NCI-H345 treated with DMSO at 0.1 percent for 48 hours (cell line): ENCODE data around the gene VASN.
A peak's percentile ranks its signal among the peaks of the same experiment; 100 is the strongest.

Experiments used
- DNase-seq: peaks from one replicate; lab custom pipeline; 2025; ENCODE audit not compliant: unreplicated experiment; lab: John Stamatoyannopoulos, UW

Gene VASN

DNA sequence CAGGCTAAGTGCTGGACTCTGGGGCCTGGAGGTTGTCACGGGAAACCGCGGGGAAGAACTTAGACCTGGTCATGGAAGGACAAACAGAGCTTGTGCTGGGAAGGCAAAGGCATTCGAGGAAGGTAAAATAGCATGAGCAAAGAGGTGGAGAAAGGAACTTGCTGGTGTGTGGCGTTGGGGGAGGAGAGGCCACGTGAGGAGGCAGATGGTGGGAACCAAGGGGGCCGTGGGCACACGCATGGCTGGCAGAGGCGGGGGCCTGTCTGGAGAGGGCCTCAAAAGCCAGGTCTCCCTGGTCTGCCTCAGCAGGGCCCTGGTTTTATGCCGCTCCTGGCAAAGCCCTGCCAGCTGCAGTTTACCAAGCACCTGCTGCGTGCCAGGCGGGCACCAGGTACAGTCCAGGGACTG is 29.4 kb downstream of the VASN start:
- DNase-seq: no peak

DNA sequence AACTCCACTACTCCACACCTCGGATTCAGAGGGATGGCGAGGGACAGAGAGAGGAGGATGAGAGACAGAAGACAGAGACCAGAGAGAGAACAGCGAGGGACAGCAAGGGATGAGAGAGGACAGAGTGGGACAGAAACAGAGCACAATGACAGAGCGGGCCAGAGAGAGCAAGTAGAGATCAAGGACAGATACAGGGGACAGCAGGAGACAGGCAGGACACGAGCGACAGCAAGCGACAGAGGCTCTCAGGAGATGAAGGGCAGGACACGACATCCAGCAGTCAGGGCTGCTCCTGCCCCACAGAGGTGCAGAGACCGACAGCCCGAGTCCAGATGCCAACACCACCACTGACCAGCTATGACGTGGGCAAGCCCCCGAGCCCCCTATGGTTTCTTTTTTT is 29.9 kb downstream of the VASN start:
- DNase-seq: no peak

DNA sequence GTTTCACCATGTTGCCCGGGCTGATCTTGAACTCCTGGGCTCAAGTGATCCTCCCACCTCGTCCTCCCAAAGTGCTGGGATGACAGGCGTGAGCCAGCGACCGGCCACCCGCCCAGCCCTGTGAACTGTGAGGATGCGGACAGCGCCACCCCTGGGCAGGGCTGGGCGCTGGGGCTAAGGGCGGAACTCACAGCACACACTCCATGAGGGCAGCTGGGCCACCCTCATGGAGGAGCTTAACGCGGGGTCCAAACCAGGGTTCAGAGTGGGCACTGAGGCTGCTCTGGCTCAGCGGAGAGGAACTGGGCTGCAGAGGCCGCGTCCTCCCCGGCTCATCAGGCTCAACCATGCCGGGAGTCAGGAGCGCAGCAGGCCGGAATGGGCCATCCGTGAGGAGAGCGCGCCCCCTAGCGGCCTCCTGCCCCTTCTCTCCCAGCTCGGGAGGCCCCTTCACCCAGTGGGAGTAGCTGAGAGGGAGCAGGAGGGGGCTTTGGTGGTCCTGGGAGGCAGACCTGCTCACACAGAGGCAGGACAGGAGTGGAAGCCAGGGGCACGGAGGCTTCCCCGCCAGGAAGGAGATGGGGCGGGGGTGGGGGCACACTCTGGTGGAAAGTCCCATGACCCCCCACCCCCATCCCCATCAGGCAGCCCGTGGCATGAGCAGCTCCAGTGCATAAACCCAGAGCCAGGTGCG is 30.9 kb downstream of the VASN start:
- peak; percentile 18 for DNase-seq

DNA sequence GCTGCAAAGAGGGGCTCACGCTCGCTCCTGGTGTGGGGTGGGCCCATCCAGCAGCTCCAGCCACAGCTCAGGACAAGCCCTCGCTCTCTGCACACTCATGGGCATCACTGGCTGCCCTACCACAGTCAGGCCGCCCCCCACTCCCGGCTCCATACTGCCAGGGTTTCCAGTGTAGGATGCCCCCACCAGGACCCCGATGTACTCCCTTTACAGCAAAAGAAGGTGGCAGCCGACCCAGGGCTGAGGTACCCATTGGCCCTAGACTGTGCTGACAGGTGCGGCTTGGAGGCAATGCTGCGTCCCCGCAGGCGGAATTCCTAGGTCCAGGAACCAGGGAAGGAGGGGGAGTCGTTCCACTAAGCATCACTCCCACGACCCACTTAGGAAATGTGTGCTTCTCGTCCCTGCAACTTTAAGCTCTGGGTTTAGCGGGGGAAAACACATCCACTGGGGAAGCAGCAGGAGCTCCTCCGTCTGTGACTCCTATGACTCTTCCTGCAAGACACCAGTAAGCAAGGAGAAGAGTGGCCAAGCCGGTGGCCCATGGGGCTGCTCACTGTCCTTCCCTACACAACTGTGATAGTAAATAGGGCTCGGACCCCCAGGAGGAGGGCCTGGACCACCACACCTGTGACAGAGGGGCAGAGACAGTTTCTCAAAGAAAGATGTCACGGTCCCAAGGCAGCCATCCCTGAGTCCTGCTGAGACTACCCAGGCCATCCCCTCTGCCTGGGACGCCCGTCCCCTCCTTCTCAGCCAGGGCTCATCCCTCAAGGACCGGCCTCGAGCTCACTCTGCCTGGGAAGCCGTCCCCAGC is 31.7 kb downstream of the VASN start:
- no peak for DNase-seq

DNA sequence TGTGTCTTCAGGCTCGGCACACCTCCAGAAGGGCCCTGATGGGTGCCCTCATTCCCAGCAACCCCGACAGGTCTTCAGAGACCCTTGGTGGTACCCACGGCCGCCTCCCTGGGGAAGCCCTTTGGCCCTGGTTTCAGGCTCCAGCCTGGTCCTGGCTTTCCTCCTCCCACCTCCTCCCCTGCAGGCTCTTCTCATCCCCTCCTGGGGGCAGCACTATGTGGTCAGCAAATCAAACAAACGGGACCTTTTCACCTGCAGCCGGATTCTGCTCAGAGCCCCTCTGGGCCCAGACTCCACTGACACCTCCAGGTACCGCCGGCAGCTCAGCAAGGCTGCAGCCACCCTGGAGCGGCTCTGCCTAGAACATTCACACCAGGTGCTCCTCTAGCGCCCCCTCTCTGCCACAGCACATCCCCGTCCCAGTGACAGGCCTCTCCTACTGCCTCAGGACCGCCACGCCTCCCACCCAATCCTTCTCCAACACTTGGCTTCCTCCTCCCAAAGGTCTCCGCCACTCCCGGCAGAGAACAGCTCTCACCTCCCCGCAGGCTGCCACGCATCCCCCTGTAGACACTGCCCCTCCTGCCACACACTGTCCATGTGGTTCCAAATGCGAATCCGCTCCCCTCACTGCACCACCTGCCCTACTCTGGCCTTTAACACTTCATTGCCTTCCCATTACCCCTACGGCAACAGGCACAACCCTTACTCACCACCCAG is 32.8 kb downstream of the VASN start:
- no peak for DNase-seq

DNA sequence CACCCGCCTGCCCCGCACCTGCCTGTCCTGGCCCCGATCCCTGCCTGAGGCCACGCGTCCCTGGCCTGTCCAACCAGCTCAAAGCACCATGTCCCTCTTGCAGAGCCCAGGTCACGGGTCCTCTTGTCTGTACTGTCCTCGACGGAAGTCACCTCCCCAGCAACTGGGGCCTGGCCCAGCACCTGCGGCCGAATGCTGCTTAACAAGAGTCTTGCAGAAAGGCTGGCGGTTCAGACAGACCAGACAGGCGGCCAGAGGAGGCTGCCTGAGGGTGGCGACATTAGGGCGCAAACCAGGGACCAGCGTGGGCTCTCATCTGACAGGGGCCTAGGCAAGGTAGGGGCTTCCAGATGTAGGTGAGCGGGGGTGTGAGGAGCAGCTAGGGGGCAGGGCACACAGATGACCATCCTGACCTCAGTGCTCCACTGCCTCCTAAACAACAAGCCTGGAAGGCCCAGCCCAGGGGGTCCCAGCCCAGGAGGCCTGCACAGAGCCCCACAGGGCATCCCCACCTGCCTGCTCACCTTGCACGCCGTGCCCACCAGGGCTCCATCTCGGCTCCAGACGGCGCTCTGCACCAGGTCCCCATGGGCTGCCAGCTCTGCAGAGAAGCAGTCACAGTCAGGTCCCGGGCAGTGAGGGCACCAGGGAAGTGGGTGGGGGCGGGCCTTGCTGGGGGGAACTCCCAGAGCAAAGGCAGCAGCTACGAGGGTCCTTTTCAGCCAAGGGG is 33.5 kb downstream of the VASN start:
- no peak for DNase-seq

DNA sequence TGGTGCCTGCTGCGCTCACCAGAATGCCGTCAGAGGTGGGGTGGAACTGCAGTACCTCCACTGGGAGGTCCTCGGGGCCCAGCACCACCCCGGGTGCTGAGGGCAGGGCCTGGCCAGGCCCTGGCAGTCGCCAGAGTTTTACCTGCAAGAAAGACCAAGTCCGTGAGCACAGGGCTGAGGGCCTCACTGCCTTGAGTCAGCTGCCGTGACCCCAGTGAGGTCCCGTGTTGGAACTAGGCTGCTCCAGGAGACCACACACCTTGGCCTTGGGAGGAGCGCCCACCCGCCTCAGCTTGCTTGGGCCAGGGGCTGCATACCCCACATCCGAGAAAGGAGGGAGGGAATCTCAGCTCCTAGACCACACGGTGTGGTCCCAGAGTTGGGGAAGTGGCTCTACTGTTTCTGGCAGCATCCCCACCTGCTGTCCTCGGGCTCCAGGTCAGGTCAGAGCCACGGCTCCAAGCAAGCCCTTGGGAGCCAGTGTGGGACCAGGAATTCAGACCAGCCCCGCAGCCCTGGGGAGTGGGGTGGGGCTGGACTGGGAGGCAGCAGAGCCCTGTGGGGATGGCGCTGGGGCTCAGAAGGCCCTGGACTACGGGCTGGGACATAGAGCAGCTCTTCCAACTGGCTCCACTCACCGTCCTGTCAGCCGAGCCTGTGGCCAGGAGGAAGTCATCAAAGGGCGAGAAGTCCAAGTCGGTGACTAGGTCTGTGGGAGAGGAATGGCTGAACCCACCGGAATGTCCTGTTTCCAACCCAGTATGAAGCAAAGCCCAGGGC is 36.1 kb downstream of the VASN start:
- DNase-seq: no peak

DNA sequence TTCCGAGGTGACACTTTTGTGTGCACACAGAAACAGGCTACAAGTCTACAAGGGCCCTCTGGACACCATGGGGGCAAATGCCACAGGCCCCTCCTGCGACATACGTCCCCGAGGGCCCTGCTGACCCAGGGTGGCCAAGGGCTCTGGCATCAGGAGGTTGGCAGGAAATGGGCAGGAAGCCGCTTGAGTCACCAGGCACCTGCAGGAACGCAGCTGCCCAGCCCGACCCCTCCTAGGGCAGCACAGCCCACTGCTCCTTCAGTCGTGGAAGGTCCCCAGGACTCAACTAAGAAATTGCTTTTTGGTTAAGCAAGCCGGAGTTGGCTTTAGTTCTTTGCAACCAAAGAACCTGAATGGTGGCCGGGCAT is 36.7 kb downstream of the VASN start:
- DNase-seq: no peak

DNA sequence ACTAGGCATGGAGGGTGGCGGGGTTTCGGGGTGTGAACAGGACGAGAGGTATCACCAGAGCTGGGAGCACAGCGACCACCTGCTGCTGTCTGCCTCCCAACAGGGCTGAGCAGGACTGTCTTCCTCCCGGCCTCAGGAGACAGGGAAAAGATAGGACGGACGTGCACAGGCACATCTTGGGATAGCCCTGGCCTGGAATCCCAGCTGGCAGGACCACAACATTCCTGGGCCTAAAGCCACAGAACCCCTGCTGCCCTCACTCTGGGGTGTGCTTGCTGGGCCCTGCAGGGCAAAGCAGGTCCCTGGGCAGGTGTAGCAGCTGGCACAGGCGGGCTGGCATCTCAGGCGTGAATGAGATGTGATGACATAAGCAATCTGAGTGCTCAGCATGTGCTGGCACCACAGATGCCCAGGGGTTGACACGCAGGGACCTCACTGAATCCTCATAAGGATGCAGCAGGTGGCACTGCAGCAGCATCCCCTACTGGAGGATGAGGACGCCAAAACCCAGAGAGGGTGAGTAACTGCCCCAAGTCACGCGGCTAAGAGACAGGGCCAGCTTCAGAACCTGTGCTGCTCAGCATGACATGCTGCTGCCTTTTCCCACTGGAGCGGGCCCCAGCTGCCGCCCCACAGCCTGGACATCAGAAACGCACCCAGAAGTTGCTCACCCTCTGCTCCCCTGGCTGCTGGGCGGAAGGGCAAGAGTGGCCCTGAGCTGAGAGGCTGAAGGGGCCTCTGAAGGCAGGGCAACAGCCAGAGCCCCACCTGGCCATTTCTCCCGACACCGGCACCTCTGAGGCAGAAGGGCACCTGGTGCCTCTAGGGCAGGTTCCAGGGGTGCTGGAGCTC is 37.7 kb downstream of the VASN start:
- DNase-seq: no peak

DNA sequence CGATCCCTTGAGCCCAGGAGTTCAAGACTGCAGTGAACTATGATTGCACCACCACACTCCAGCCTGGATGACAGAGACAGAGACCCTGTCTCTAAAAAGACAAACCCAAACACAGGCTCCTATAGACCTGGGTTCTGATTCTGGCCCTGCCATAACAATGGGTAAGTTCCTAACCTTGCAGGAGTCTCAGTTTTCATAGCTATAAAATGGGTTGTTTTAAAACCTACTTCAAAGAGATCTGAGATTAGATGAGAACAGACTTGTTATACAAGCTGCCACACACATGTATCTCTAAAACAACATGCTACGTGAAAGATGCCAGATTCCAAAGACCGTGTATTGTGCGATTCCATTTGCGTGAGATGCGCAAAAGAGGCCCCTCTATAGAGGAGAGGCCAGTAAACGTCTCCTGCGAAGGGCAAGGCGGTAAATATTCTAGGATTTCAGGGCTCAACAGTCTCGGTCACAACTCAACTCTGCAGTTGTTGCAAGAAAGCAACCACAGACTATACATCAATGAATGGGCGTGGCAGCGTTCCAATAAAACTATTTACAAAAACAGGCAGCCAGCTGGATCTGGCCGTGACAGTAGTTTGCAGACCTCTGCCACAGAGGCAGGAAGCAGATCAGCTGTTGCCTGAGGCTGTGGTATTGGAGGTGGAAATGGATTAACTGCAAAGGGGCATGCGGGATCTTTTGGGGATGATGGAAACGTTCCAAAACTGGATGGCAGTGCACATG is 38.9 kb downstream of the VASN start:
- DNase-seq: peak; percentile 43

DNA sequence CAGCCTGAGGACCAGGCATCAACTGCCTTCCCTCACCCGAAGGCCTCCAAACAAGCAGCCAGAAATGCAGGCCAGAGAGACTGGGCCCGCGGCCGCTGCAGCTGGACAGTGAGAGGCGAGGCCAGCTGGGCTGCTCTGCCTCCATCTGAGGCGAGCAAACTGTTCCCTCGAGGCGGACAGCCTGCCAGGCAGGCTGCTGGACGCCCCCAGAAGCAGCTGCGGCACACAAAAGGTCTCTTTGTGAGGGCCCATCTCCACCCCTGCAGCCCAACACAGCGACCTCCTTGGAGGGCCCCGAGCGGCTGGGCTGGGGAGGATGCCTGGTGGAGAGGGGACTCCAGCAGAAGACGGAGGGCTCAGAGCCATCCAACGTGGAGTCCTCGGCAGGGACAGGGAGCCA is 40.0 kb downstream of the VASN start:
- DNase-seq: no peak

DNA sequence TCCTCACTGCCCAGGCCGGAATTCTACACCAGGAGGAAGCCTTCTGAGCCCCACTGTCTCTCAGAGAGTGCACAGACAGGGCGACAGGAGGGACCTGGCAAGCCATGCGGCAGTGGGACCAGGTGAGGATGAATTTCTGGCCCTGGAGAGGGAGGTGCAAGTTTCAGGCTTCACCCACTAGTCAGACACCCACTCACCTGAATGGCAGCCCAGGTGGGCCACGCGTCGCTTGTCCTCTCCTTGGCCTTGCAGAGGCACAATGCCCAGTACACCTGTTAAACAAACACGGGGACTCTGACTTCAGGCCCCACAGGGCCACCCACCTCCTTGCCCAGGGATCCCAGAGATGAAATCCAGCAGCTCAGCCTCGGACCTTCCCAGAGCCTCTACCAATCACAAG is 40.5 kb downstream of the VASN start:
- no peak for DNase-seq

DNA sequence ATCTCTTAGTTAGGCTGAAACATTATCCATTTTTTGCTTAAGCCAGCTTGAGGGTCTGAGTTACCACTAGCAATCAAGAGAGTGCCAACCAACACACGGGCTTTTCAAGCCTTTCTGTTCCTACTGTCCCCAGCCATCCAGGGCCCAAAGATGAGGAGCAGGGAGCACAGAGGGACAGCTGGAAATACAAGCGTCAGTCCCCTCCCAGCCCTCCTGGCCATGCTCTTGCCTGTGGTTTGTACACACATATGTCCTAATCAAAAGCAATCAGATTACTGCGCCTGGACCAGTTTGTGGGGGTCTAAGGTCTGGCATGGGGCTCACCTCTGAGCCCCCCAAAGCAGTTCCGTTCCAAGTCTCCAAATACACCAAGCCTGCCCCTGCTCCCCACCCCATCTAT is 41.2 kb downstream of the VASN start:
- no peak for DNase-seq

DNA sequence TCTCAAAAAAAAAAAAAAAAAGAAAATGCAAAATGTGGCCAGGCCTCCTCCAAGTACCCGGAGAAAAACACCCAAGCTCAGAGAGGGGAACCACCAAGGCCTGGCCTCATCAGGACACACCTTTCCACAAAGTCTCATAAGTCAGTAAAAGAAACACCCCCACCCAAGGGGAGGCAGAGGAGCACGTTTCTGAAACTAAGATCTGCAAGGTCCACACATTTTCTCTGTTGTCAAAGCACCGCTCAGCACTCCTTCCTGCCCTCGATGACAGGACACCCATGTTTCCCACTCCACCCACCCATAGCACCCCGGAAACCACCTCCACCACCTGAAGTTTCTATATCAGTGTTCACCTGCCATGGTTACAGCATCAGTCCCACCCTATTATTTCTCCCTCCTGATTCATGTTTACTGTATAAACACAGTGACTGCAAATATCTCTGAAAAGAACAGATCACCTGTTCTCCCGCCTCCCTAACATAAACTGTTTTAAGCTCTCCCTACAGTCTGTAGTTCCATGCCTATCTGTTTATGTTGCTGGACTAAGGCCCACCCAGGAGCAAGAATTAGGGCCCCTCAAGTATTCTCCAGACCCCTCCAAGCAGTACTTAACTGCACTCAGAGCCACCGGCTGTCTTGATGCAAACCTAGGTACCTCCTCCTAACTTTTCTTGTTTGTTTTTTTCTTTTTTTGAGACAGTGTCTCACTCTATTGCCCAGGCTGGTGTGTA is 42.7 kb downstream of the VASN start:
- no peak for DNase-seq

DNA sequence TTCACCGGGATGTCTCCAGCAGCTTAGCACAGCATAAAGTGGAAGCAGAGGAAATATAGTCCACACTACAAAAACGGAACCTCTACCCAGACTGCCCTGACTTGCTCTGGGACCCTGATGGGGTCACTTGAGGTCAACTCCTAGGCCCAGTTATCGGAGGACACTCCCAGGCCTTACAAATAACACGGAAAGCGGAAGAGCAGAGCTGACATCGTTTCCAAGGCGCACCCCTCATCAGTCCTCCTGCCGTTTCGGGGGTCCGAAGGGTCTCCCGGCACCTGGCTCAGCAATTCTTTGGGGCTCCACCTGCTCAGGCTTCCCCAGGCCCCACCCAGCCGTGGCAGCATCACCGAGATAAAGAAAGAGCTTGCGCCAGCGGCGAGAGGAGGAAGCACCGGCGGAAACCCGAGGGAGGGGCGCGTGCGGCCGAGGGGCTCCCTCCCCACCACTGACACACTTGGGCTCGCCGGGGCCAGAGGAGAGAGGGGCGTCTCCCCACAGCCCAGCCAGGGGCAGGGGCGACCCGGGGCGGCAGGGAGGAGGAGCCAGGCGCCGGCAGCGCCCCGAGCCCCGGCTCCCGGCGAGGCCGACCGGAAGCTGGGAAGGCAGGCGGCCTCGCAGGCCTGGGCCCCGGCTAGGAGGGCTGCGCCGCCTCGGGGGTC is 44.0 kb downstream of the VASN start:
- DNase-seq: no peak

DNA sequence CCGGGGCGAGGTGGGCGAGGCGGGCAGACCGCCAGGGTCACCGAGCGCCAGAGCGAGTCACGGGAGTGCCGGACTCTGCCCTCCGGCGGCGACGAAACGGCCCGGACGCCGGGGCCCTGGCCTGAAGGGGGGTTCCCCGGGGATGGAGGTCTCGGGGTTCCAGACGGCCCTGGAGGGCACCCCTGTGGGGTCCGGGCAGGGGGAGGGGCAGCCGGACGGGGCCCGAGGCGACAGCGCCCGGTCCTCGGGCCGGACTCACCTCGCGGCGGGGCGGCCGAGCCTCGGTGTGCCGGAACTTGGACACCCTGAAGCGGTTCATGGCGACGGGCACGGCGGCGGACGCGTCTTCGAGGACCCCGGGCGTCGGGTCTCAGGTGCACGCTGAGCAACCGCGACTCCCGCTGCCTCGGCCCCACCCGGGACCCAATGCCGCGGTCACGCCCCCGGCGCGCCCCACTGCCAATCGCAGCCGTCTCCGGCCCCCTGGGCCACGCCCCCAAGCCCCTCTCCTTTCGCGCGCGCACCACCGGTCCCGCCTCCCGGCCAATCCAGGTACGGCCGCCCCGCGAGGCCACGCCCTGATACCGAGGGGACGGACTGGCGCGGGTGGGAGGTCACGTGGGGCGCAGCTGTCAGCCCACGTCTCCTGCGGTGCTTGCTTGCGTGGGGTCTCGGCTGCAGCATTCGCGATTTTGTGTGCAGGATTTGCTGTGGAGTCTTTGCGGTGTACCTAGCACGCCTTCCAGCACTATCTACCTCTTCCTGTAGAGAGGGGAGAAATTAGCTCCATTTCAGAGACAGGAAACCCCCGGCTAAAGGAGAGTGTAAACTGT is 44.8 kb downstream of the VASN start, which contains the start of gene CORO7:
Gene CORO7 (minus strand): TSS at position 397 of the 833 bp plus-strand sequence. CDS start 78 bp downstream, at position 319.
- peak; percentile 88 for DNase-seq
